H1 (cell line): ENCODE results near the gene UBASH3B. TPM values are rescaled to one million over a fixed set of nuclear protein-coding genes. Genes with fewer than 3 reads are reported as not detected.

ENCODE experiments used
- RNF2 ChIP-seq: fragments of 200-900, 300-1000 bp; sonication (generic); IDR thresholded peaks from 2 replicates; pipeline ENCODE4 v1.7.1; 2016; ENCODE audit warnings: borderline replicate concordance, low read depth, mild to moderate bottlenecking, antibody characterized with exemption, low read length; ENCODE audit not compliant: poor library complexity, severe bottlenecking; ENCODE audit errors: missing control alignments
- polyA plus RNA-seq, 7 experiments: library from polyadenylated mRNA; depleted of rRNA in 3 of 7; stranded (reverse) in 5 of 7; unstranded in 2 of 7; fragments of >200 nt in 5 of 7; fragments of 200-250 nt in 2 of 7; gene quantifications; 1 replicate in 5 of 7; 2 replicates in 1 of 7; 4 replicates in 1 of 7; pipeline versions ENCODE4 v1.2.1 to v1.2.3, GENCODE V29; 2011 to 2013; ENCODE audit warnings: missing spikeins in 2 of 7, mixed read lengths in 2 of 7
- total RNA-seq: library from RNA; stranded (reverse); fragmentation: NEBNext Ultra II Directional; extraction: Animal tissue kit (Norgen Biotek cat#: 25700); gene quantifications from 2 replicates; pipeline ENCODE4 v1.2.1, GENCODE V29; 2021

UBASH3B gene
- total and polyA plus RNA-seq, 2 of the 8 experiments (the other 6 are each of a cell fraction or from before 2014, with no cell fraction given) = 7.5 to 9.5 TPM

DNA sequence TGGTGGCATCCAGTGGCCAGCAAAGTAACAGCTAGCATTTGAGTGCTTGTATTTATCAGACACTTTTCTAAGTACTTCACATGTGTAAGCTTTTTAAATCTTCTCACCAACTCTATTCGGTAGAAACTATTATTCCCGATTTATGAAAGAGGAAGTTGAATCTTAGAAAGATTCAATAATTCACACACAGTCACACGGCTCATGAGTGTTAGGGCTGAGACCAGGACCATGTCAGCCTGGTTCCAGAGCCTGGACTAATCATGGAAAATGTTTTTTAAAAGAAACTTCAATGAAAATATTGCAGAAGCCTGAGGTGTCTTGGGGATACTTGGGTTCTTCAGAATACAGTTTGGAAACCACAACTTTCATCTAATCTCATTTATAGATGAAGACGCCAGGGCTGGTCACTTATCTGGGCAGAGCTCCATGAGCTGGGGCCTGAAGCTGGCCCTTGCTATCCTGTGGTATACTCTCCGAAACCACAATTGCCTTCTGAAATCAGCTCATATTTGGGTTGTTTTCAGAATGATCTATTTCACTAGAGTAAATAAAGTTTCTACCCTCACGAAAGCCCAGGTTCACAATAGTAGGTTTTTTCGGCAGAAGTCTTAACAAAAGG, 178.4 kb downstream of the UBASH3B start (continued):
- no peak for TF ChIP-seq RNF2
